OCI-LY1 (cell line): ENCODE data around the gene FCGR2B.

Source experiments
- EZH2 ChIP-seq: fragments of 200-600 bp; sonication (generic), shearing (Covaris generic); IDR thresholded peaks from 2 replicates; pipeline ENCODE4 v1.8.0; 2017; ENCODE audit warnings: borderline replicate concordance, mixed run types, mild to moderate bottlenecking, antibody characterized with exemption, low read length, moderate library complexity, mixed read lengths
- TF ChIP-seq, protein P1 (sequence below): fragments of 200-600 bp; sonication (generic), shearing (Covaris generic); IDR thresholded peaks from 2 replicates; pipeline ENCODE4 v1.5.1; 2017; ENCODE audit warnings: mild to moderate bottlenecking, antibody characterized with exemption, low read length, moderate library complexity, mixed read lengths

DNA sequence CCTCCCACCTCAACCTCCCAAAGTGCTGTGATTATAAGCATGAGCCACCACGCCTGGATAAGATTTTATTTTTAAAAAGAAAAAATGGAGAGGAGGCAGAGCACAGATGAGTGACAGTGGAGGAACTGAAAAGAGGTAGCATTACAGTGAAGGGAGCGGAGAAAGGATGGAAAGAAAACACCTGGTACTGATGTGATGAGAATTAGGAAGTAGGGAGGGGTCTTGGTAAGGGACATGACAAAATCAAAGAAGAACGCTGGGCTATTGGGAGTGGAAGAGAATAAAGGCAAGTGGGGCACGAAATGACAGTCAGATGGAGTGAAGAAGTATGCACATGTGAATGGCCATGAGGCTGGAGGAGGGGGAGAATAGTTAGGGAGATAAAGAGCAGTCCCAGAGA lies 46.4 kb downstream of the FCGR2B start:
- TF ChIP-seq, protein P1, sequence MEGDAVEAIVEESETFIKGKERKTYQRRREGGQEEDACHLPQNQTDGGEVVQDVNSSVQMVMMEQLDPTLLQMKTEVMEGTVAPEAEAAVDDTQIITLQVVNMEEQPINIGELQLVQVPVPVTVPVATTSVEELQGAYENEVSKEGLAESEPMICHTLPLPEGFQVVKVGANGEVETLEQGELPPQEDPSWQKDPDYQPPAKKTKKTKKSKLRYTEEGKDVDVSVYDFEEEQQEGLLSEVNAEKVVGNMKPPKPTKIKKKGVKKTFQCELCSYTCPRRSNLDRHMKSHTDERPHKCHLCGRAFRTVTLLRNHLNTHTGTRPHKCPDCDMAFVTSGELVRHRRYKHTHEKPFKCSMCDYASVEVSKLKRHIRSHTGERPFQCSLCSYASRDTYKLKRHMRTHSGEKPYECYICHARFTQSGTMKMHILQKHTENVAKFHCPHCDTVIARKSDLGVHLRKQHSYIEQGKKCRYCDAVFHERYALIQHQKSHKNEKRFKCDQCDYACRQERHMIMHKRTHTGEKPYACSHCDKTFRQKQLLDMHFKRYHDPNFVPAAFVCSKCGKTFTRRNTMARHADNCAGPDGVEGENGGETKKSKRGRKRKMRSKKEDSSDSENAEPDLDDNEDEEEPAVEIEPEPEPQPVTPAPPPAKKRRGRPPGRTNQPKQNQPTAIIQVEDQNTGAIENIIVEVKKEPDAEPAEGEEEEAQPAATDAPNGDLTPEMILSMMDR: no peak
- no peak for TF ChIP-seq EZH2
